ENCODE measurements around the gene HIF1AN. TPM values are rescaled to one million over a fixed set of nuclear protein-coding genes. Genes with fewer than 3 reads are reported as not detected.

The HIF1AN gene
- total RNA-seq, 1 experiment from 2014 or later = 49.9 TPM

DNA sequence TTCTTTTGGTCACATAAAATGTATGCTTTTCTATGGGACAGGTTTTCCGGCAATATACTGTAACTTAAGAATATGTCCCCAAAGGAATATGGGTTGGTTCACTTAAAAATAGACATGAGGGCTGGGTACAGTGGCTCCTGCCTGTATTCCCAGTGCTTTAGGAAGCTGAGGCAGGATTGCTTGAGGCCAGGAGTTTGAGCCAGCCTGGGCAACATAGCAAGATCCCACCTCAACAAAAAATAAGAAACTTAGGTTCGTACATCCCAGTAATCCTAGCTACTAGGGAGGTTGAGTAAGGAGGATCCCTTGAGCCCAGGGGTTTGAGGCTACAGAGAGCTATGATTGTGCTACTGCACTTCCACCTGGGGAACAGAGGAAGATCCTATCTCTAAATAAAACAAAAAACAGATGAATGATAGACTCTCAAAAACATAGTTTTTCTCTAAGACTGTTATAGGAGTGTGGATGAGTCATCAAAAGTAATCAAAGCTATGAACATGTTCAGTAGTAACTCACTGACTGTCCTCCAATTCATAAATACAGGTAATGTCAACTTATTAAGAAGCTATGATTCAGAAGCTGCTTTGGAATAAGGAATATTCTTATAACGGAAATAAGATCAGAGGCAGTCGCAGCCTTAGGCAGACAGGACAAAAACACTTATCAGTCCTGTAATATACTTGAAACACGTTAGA, 13.5 kb upstream of the HIF1AN start:
- ATAC-seq (no peak), DNase-seq (ENCODE audit: low spot score) (no peak)
- Mint-ChIP-seq H3K4me1 (0 out of 2 replicates have a peak, but pooled peaks cover 8% of the 10 kb centered on the region), H3K9me3 (no peaks in the 10 kb centered on the region), H3K27me3 (ENCODE audit: low read depth) (peaks cover 34% of the 10 kb centered on the region), H3K27ac (no peak overlapping the region), H3K36me3 (peaks cover 26% of the 10 kb centered on the region), H3K4me3 (no peak overlapping the region)
- TF ChIP-seq CREB1 (CRISPR knock-in tag; IDR thresholded peaks at IDR 0.05) (no peak), ESRRA (CRISPR knock-in tag; IDR thresholded peaks at IDR 0.05; ENCODE audit: borderline replicate concordance) (no peak), IRF2 (CRISPR knock-in tag; IDR thresholded peaks at IDR 0.05; ENCODE audit: borderline replicate concordance, low read depth) (no peak)
- TF ChIP-seq, protein P1, sequence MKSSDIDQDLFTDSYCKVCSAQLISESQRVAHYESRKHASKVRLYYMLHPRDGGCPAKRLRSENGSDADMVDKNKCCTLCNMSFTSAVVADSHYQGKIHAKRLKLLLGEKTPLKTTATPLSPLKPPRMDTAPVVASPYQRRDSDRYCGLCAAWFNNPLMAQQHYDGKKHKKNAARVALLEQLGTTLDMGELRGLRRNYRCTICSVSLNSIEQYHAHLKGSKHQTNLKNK (CRISPR knock-in tag; IDR thresholded peaks at IDR 0.05) = no peak
- CTCF ChIA-PET = interaction anchor here (1.5 to 3.4 kb wide), 2 partner anchors 13 to 40 kb away, joined by 4 to 11 read pairs; no protein-coding TSS in a partner anchor
- POLR2A ChIA-PET = no interaction called here

DNA sequence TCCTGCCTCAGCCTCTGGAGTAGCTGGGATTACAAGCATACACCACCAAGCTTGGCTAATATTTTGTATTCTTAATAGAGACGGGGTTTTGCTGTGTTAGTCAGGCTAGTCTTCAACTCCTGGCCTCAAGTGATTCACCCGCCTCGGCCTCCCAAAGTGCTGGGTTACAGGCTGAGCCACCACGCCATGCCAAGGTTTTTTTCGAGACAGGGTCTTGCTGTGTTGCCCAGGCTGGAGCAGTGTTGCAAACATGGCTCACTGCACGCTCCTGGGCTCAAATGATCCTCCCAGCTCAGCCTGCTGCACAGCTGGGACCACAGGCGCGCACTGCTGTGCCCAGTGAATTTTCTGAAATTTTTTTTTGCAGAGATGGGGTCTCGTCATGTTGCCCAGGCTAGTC, 12.8 kb upstream of the HIF1AN start:
- ATAC-seq = no peak
- no peak overlapping the region for H3K27ac Mint-ChIP-seq
- 0 out of 2 replicates have a peak, but pooled peaks cover 8% of the 10 kb centered on the region for H3K4me1 Mint-ChIP-seq
- H3K27me3 Mint-ChIP-seq (ENCODE audit: low read depth) = peaks cover 28% of the 10 kb centered on the region
- H3K36me3 Mint-ChIP-seq = peaks cover 26% of the 10 kb centered on the region
- ChIA-PET POLR2A (no interaction called here), CTCF (interaction anchor here (1.5 to 3.4 kb wide), 2 partner anchors 14 to 41 kb away, joined by 4 to 11 read pairs; no protein-coding TSS in a partner anchor)
- H3K9me3 Mint-ChIP-seq = no peaks in the 10 kb centered on the region
- H3K4me3 Mint-ChIP-seq = no peak overlapping the region
- TF ChIP-seq SOX15 (CRISPR knock-in tag; IDR thresholded peaks at IDR 0.05) = no peak
- TF ChIP-seq, protein P1 (CRISPR knock-in tag; IDR thresholded peaks at IDR 0.05) = no peak
- TF ChIP-seq, protein P2, sequence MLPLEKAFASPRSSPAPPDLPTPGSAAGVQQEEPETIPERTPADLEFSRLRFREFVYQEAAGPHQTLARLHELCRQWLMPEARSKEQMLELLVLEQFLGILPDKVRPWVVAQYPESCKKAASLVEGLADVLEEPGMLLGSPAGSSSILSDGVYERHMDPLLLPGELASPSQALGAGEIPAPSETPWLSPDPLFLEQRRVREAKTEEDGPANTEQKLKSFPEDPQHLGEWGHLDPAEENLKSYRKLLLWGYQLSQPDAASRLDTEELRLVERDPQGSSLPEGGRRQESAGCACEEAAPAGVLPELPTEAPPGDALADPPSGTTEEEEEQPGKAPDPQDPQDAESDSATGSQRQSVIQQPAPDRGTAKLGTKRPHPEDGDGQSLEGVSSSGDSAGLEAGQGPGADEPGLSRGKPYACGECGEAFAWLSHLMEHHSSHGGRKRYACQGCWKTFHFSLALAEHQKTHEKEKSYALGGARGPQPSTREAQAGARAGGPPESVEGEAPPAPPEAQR (CRISPR knock-in tag; IDR thresholded peaks at IDR 0.05) = no peak
- no peak for TF ChIP-seq HMGA2 (CRISPR knock-in tag; IDR thresholded peaks at IDR 0.05)
- TF ChIP-seq ZNF219 (CRISPR knock-in tag; IDR thresholded peaks at IDR 0.05; ENCODE audit: borderline replicate concordance) = no peak
- TF ChIP-seq ATF1 (CRISPR knock-in tag; IDR thresholded peaks at IDR 0.05) = no peak
- TF ChIP-seq, protein P3, sequence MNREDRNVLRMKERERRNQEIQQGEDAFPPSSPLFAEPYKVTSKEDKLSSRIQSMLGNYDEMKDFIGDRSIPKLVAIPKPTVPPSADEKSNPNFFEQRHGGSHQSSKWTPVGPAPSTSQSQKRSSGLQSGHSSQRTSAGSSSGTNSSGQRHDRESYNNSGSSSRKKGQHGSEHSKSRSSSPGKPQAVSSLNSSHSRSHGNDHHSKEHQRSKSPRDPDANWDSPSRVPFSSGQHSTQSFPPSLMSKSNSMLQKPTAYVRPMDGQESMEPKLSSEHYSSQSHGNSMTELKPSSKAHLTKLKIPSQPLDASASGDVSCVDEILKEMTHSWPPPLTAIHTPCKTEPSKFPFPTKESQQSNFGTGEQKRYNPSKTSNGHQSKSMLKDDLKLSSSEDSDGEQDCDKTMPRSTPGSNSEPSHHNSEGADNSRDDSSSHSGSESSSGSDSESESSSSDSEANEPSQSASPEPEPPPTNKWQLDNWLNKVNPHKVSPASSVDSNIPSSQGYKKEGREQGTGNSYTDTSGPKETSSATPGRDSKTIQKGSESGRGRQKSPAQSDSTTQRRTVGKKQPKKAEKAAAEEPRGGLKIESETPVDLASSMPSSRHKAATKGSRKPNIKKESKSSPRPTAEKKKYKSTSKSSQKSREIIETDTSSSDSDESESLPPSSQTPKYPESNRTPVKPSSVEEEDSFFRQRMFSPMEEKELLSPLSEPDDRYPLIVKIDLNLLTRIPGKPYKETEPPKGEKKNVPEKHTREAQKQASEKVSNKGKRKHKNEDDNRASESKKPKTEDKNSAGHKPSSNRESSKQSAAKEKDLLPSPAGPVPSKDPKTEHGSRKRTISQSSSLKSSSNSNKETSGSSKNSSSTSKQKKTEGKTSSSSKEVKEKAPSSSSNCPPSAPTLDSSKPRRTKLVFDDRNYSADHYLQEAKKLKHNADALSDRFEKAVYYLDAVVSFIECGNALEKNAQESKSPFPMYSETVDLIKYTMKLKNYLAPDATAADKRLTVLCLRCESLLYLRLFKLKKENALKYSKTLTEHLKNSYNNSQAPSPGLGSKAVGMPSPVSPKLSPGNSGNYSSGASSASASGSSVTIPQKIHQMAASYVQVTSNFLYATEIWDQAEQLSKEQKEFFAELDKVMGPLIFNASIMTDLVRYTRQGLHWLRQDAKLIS (CRISPR knock-in tag; IDR thresholded peaks at IDR 0.05; ENCODE audit: borderline replicate concordance) = no peak
- no peak for TF ChIP-seq FOXJ3 (CRISPR knock-in tag; IDR thresholded peaks at IDR 0.05; ENCODE audit: borderline replicate concordance)
- TF ChIP-seq ZNF121 (CRISPR knock-in tag; IDR thresholded peaks at IDR 0.05) = peak; percentile 69; the same call in 1 of the 2 replicates
- no peak for DNase-seq (ENCODE audit: low spot score)

DNA sequence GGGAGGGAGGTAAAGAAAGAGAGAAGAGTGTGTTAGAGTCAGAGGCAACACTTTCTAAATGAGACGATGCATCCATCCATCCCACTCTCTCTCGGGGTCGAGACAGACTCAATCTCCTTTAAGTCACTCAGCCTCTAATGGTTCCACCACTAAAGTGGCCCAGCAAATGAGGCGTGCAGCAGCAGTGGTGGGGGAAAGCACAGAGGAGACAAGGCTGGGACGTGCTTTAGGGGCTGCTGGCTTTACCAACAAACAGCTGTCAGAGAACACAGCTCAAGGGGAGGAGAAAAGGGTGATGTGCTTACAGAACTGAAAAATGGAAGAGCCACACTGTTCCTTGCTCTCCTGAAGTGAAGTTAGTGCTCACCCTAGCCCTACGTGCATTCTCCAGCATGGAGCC, 11.5 kb upstream of the HIF1AN start:
- CTCF ChIA-PET = interaction anchor here (3.4 kb wide), 1 partner anchor 12 kb away, joined by 10 read pairs; the partner anchor contains the start of gene HIF1AN
- H3K4me1 Mint-ChIP-seq = peaks cover 6% of the 10 kb centered on the region

More for the DNA sequence above, 11.5 kb upstream of the HIF1AN start:
- H3K36me3 Mint-ChIP-seq = peaks cover 26% of the 10 kb centered on the region
- H3K9me3 Mint-ChIP-seq = no peaks in the 10 kb centered on the region
- DNase-seq (ENCODE audit: low spot score) = no peak
- POLR2A ChIA-PET = no interaction called here
- no peak for ATAC-seq
- no peak overlapping the region for H3K27ac Mint-ChIP-seq
- H3K27me3 Mint-ChIP-seq (ENCODE audit: low read depth) = peaks cover 17% of the 10 kb centered on the region
- H3K4me3 Mint-ChIP-seq = no peak overlapping the region
- TF ChIP-seq NFYB (CRISPR knock-in tag; conservative IDR thresholded peaks at IDR 0.05; ENCODE audit: low read depth) = no peak
- no peak for TF ChIP-seq JAZF1 (CRISPR knock-in tag; IDR thresholded peaks at IDR 0.05)
- TF ChIP-seq, protein P4, sequence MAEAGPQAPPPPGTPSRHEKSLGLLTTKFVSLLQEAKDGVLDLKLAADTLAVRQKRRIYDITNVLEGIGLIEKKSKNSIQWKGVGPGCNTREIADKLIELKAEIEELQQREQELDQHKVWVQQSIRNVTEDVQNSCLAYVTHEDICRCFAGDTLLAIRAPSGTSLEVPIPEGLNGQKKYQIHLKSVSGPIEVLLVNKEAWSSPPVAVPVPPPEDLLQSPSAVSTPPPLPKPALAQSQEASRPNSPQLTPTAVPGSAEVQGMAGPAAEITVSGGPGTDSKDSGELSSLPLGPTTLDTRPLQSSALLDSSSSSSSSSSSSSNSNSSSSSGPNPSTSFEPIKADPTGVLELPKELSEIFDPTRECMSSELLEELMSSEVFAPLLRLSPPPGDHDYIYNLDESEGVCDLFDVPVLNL (CRISPR knock-in tag; IDR thresholded peaks at IDR 0.05; ENCODE audit: borderline replicate concordance, low read depth) = no peak
- TF ChIP-seq, protein P5, sequence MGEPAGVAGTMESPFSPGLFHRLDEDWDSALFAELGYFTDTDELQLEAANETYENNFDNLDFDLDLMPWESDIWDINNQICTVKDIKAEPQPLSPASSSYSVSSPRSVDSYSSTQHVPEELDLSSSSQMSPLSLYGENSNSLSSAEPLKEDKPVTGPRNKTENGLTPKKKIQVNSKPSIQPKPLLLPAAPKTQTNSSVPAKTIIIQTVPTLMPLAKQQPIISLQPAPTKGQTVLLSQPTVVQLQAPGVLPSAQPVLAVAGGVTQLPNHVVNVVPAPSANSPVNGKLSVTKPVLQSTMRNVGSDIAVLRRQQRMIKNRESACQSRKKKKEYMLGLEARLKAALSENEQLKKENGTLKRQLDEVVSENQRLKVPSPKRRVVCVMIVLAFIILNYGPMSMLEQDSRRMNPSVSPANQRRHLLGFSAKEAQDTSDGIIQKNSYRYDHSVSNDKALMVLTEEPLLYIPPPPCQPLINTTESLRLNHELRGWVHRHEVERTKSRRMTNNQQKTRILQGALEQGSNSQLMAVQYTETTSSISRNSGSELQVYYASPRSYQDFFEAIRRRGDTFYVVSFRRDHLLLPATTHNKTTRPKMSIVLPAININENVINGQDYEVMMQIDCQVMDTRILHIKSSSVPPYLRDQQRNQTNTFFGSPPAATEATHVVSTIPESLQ (CRISPR knock-in tag; IDR thresholded peaks at IDR 0.05) = no peak
